HG02678 (cell line): Measurements from ENCODE around the gene SETD7.

Source experiments
- ATAC-seq: cut with Tn5 transposase; IDR thresholded peaks from one replicate; pipeline ENCODE4 v1.9.1; 2021; ENCODE audit warnings: mild to moderate bottlenecking, moderate library complexity; ENCODE audit not compliant: unreplicated experiment

SETD7 gene

GRCh38 chr4:139575072-139575471, 19.1 kb upstream of the SETD7 start:
- ATAC-seq, result no peak

DNA sequence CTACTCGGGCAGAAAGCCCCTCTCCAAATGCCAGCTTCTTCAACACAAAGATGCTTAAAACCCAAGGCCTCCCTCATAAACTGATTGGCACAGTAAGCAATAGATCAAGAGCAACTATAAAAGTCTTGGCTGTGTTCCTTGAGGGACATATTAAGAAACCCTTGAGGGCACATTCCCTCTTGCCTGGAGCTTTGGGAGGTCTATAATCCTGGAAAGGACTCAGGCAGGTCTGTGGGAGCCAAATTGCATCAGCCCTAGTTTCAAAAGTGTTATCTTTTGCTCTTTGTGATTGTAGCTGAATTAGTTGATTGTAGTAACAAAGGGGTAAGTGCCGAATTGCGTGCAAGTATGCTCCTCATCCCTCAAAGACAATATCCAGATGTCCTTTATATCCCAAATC, 18.6 kb upstream of the SETD7 start:
- ATAC-seq, result no peak

- no peak for ATAC-seq
Measured at GRCh38 chr4:139568206-139568955, 12.4 kb upstream of the SETD7 start.

- ATAC-seq, result no peak
Measured at GRCh38 chr4:139567159-139567870, 11.3 kb upstream of the SETD7 start.

- no peak for ATAC-seq
Measured at GRCh38 chr4:139564502-139564901, 8.5 kb upstream of the SETD7 start.

- no peak for ATAC-seq
Measured at GRCh38 chr4:139563515-139563914, 7.5 kb upstream of the SETD7 start.

DNA sequence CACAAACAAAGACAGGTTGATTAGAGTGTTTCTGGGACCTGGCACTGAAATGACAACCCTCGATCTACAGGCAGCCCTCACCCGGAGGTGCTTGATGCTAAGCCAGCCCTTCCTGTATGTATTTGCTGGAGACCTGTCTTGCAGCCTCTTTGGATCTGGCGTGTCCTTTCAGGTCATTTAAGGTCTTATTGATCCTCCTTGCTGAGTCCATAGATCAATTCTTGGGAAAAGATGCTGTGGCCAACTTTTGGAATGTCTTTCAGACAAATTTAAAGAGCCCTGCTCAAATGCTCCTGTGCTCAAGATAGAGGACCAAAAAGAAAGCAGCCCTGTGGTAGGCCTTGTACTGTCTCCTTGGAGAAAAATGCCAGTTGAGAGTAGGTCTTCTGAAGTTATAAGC, 6.8 kb upstream of the SETD7 start:
- no peak for ATAC-seq

GRCh38 chr4:139562067-139562684, 6.2 kb upstream of the SETD7 start:
- ATAC-seq, result no peak

GRCh38 chr4:139560406-139561104, 4.5 kb upstream of the SETD7 start:
- no peak for ATAC-seq

GRCh38 chr4:139559687-139560086, 3.7 kb upstream of the SETD7 start:
- no peak for ATAC-seq

- no peak for ATAC-seq
Measured at GRCh38 chr4:139559089-139559479, 3.1 kb upstream of the SETD7 start.

DNA sequence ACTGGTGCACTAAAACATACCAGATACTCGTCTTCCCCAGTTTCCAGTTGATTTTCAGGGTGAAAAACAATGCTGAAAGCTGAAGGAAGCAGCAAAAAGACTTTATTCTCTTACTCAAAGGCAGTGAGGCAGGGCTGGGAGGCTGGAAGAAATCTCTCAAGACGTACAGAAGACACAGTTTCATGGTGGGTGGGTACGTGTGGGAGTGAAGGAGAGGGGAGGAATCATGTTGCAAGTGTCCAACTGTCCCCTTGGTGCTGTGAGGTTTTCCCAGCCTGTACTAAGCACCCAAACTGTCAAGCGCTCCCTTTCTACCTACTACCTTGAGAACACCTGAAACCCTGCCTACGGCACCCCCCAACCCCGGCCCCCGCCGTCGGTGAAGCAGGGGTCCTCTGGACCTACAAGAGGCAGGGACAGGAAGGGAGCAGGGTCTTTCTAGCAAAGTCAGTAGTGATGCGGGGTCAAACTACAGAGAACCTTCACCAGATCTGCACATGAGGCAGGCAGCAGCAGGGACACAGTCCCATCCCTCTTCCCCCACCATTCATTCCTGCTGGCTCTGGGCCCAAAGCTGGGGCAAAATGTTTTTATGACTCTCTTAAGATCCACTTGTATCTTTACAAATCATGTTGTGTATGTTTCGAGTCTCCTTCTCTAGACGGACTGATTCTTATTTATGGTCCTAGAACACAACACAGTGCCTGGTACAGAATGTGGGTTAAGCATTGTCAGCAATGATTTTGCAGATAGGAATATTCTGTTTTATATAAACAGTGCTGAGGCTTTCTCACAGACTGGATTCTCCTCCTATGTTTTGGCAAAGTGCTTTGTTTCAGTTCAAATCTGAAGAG, 2.4 kb upstream of the SETD7 start:
- no peak for ATAC-seq

DNA sequence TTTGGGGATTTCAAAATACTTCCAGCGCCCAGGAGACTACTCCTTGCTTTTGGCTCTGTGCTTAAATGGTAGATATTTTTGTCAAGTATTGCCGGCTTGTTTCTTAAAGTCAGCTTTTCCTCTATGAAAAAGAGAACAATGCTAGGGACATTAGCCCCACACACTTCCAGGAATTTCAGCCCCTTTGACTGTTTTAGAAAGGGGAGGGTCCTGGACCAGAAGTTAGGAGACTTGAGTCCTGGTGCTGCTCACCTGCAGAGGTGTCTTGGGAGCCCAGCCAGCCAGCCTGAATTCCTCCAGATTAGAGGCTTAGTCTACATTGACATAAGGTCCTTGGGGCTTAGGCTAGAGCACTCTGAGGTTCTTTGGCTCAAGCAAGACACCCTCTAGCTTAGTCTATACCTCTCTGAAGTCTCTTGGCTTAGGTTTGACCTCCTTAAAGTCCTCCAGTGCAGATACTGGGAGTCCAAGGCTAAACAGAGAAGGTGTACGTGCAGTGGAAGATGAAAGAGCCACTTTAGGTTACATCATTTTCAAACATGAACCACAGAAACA, 1.6 kb upstream of the SETD7 start:
- ATAC-seq, result no peak

- peak; percentile 27 for ATAC-seq
Measured at GRCh38 chr4:139556724-139557555, 921 bp upstream of the SETD7 start.

DNA sequence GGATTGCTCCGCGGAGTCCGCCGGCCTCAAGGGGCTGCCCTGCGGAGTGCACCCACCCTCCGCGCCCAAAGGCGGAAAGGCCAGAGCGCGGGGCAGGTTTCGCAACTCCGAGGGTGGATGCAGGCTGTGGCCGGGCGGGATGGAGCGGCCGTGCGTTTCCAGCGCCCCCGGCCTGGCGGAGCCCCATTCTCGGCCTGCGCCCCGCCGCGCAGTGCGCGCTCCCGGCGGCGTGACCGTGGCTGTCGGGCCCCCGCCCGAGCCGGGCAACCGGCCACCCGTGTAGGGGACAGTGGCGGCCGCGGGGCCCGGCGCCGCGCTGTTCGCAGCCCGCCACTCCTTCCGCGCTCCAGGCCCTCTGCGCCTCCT, 331 bp downstream of the SETD7 start:
- peak; percentile 20 for ATAC-seq

GRCh38 chr4:139554893-139555704, 920 bp downstream of the SETD7 start:
- ATAC-seq, result peak; percentile 41

- ATAC-seq, result no peak
Measured at GRCh38 chr4:139554642-139554892, 1.5 kb downstream of the SETD7 start.

- ATAC-seq, result no peak
Measured at GRCh38 chr4:139553751-139554641, 2.0 kb downstream of the SETD7 start.
